ENCODE results near the gene C14orf180.
A peak's percentile ranks its signal among the peaks of the same experiment; 100 is the strongest.

C14orf180 gene

DNA sequence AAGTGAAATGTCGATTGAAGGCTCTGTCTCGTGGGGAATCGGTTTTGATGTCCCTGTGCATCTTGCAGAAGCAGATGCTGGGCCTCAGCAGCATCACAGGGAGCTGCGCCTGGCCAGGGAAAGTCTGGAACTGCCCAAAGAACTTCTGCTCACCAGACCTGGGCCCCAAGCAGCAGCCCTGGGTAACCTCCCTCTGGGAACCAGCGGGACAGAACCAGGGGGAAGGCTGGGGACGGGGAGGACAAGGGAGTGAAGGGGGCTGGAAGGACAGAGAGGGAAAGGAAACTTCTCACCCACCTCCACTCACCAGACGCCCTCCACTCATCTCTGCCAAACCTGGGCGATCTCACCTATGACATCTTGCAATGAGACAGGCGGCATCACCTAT, 26.8 kb upstream of the C14orf180 start:
- H3K27ac Mint-ChIP-seq: no peak overlapping the region
- no peak for DNase-seq
- no peaks in the 10 kb centered on the region for H3K36me3 Mint-ChIP-seq (ENCODE audit: low read depth)
- peaks cover 44% of the 10 kb centered on the region for H3K27me3 Mint-ChIP-seq (ENCODE audit: low read depth, poor library complexity)
- H3K9me3 Mint-ChIP-seq: no peaks in the 10 kb centered on the region
- no peaks in the 10 kb centered on the region for H3K4me1 Mint-ChIP-seq
- TF ChIP-seq, protein P1, sequence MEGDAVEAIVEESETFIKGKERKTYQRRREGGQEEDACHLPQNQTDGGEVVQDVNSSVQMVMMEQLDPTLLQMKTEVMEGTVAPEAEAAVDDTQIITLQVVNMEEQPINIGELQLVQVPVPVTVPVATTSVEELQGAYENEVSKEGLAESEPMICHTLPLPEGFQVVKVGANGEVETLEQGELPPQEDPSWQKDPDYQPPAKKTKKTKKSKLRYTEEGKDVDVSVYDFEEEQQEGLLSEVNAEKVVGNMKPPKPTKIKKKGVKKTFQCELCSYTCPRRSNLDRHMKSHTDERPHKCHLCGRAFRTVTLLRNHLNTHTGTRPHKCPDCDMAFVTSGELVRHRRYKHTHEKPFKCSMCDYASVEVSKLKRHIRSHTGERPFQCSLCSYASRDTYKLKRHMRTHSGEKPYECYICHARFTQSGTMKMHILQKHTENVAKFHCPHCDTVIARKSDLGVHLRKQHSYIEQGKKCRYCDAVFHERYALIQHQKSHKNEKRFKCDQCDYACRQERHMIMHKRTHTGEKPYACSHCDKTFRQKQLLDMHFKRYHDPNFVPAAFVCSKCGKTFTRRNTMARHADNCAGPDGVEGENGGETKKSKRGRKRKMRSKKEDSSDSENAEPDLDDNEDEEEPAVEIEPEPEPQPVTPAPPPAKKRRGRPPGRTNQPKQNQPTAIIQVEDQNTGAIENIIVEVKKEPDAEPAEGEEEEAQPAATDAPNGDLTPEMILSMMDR (IDR thresholded peaks at IDR 0.05): no peak
- no peak overlapping the region for H3K4me3 Mint-ChIP-seq

DNA sequence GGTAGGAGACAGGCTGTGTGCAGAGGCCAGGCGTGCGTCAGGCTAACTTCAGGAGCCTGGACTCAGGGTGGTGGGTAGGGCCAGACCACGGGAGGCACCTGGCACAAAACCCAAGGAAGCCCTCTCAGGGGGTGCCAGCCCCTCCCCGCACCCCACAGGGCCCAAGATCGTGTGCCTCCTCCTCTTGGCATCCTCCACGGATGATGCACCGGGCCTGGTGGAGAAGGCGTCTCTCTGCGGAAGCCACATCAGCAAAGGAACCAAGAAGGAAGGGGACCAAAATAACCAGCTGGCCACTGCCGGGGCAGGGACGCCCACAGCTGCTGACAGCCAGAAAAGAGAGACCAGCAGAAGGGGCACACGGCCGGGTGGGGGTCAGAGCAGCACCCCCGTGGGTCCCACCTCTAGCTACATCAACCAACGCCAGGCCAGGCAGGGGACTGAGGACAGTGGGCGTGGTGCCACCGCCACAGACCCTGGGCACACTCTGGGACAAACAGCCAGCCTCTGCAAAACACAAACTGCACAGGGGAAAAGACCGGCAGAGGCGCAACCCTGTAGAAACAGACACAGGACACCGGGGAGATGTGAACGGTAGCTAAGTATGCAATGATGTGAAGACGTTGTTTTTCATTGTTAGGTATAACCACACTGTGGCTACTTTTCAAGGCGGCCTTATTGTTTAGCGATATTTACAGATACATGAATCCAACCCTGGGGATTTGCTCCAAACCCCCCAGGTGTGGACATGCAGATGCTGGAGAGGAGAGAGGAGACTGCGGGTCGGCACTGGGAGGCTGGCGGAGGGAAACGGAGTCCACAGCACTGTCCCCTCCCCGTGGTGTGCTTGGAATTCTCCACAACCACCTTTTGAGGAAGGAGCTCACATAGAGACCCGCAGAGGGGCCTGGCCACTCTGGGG, 26.1 kb upstream of the C14orf180 start:
- no peaks in the 10 kb centered on the region for H3K36me3 Mint-ChIP-seq (ENCODE audit: low read depth)
- peaks cover 42% of the 10 kb centered on the region for H3K27me3 Mint-ChIP-seq (ENCODE audit: low read depth, poor library complexity)
- no peak overlapping the region for H3K4me3 Mint-ChIP-seq
- H3K4me1 Mint-ChIP-seq: no peaks in the 10 kb centered on the region
- TF ChIP-seq, protein P1 (IDR thresholded peaks at IDR 0.05): no peak
- no peak for DNase-seq
- no peak overlapping the region for H3K27ac Mint-ChIP-seq
- no peaks in the 10 kb centered on the region for H3K9me3 Mint-ChIP-seq

DNA sequence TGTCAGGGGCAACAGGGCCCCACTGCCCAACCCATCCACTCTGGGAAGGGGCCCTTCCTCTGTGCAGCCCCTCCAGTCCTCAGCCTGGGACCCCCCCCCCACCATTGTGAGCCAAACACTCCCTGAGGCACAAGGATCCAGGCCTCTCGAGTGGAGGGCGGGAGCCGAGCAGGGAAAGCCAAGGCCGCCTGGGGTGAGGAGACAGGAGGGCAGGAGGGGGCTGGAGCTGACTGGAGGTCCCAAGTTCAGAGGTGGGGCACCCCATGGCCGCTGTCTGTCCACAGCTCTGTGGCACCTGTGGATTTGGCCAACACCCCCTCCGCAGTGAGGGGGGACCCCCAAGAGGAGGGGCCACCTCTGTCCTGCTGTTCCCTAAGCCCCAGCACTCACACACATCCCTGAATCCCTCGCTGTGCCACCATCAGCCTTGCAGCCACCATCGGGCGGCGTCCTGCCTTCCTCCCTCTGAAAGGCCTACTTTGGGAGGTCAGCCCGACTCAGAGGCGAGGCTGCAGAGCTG, 25.4 kb upstream of the C14orf180 start:
- TF ChIP-seq, protein P1 (IDR thresholded peaks at IDR 0.05): no peak
- no peak overlapping the region for H3K4me3 Mint-ChIP-seq
- H3K4me1 Mint-ChIP-seq: no peaks in the 10 kb centered on the region
- H3K27me3 Mint-ChIP-seq (ENCODE audit: low read depth, poor library complexity): peaks cover 42% of the 10 kb centered on the region
- no peak overlapping the region for H3K27ac Mint-ChIP-seq
- no peaks in the 10 kb centered on the region for H3K36me3 Mint-ChIP-seq (ENCODE audit: low read depth)
- H3K9me3 Mint-ChIP-seq: no peaks in the 10 kb centered on the region
- no peak for DNase-seq

DNA sequence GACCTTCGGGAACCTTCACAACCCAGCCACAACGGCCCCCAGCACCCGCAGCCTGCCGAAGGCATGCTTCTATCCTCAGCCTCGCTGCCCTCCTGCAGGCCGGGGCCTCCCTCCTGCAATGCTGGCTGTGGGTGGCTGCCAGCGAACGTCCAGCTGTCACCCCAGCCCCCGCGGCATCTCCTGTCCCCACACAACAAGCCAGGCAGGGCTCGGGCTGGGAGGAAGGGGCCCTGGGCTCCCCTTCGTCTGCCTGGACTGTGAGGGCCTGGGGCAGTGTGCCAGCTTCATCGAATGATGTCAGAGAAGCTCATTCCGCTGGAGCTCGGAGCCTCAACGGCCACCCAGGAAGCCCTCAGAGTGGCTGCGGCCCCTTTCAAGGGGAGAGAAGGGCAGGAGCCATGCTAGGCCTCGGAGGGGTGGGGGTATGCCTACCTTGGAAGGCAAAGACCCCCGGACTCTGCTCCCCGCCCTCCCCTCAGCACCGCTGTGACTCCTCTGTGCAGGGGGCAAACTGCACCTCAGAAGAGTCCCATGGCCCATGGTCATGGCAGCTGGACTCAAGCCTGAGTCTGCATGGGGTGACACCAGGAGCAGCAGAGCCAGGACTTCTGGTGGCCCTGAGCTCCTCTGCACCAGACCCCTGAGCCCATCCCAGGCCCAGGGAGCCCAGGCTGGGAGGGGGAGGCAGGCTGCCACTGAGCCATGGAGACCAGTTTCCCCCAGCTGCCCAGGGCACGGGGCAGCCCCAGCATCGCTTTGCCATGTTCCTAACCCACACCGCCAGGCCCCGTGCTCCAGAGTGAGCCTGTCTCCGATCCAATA, 24.7 kb upstream of the C14orf180 start:
- H3K9me3 Mint-ChIP-seq: no peaks in the 10 kb centered on the region
- DNase-seq: peak; percentile 7
- peaks cover 41% of the 10 kb centered on the region for H3K27me3 Mint-ChIP-seq (ENCODE audit: low read depth, poor library complexity)
- H3K27ac Mint-ChIP-seq: no peak overlapping the region
- H3K4me3 Mint-ChIP-seq: no peak overlapping the region
- no peaks in the 10 kb centered on the region for H3K36me3 Mint-ChIP-seq (ENCODE audit: low read depth)
- peaks cover under 1% of the 10 kb centered on the region for H3K4me1 Mint-ChIP-seq
- TF ChIP-seq, protein P1 (IDR thresholded peaks at IDR 0.05): no peak

DNA sequence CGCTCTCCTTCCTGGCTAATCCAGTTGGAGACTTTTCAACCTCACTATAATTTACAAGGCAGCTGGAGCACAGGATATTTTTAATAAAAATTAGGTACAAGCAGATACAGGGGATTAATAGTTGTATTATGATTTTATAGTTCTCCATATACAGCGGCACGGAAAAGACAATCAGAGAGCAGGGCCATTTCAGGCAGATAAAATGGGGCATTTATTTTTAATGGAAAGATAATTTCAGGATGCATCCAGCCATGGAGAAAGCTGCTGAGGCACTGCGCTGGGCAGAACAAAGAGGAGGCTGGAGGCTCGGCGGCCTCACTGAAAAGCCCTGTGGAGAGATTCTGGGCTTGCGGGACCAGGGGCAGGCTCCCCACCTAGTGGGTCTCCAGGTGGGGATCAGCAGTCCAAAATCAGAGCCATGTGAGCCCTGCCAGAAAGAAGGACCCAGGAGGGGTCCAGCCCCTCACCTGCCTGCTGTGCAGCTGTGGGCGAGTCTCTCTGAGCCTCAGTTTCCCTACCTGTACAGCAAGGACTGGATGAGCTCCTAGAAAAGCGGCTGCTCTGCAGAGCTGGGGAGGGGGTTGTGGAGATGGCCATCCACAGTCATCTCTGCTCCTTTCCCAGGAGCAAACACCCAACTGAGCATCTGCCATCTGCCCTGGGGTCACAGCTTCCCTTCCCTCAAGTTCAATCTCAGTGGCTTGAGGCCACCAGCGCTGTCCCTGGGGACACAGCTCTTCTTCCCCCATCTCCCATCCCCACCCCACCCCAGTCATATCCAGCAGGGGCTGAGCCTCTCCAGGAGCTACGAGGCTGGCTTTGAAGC, 23.9 kb upstream of the C14orf180 start:
- Mint-ChIP-seq H3K27ac (no peak overlapping the region), H3K4me3 (no peak overlapping the region), H3K4me1 (peaks cover 6% of the 10 kb centered on the region), H3K27me3 (ENCODE audit: low read depth, poor library complexity) (peaks cover 36% of the 10 kb centered on the region), H3K36me3 (ENCODE audit: low read depth) (no peaks in the 10 kb centered on the region), H3K9me3 (no peaks in the 10 kb centered on the region)
- TF ChIP-seq, protein P1 (IDR thresholded peaks at IDR 0.05): no peak
- DNase-seq: no peak

Data from nephron progenitor cell (in vitro differentiated cells).